Esophagus squamous epithelium (tissue), 5 donors: Measurements from ENCODE around the gene COG5. TPM values are rescaled to one million over a fixed set of nuclear protein-coding genes. Genes with fewer than 3 reads are reported as not detected.
A peak's percentile ranks its signal among the peaks of the same experiment; 100 is the strongest.

Experiments
- DNase-seq: peaks from one replicate; lab custom pipeline; 2025; lab: John Stamatoyannopoulos, UW
- H3K27ac ChIP-seq, 4 donors: fragments of 200-600 bp; sonication (generic); one replicate each; pipeline ENCODE4 v1.5.1; 2016 to 2019; ENCODE audit warnings: mild to moderate bottlenecking in 1 of 4
- H3K27me3 ChIP-seq, 4 donors: fragments of 200-600 bp; sonication (generic); 1 replicate in 3 of 4; 2 replicates in 1 of 4; pipeline versions ENCODE4 v1.5.1 to v1.6.0; 2017 to 2021; ENCODE audit warnings: antibody characterized with exemption in 1 of 4
- H3K36me3 ChIP-seq, 3 donors: fragments of 200-600 bp; sonication (generic); one replicate each; pipeline ENCODE4 v1.5.1; 2016 to 2019
- H3K4me1 ChIP-seq, 3 donors: fragments of 200-600 bp; sonication (generic); one replicate each; pipeline ENCODE4 v1.5.1; 2017 to 2019
- H3K4me3 ChIP-seq, 4 donors: fragments of 200-600 bp; sonication (generic); 1 replicate in 3 of 4; 2 replicates in 1 of 4; pipeline ENCODE4 v1.5.1; 2016 to 2019; ENCODE audit warnings: mild to moderate bottlenecking in 2 of 4, moderate library complexity in 1 of 4
- H3K9me3 ChIP-seq, 3 donors: fragments of 200-600 bp; sonication (generic); one replicate each; pipeline ENCODE4 v1.5.1; 2016 to 2019
- CTCF ChIP-seq, 6 experiments: fragments of 450-650 bp in 4 of 6; fragments of 200-600 bp in 2 of 6; sonication (generic) in 2 of 6; IDR thresholded peaks; one replicate each; pipeline ENCODE4 v1.5.1; 2016 to 2019; ENCODE audit warnings: antibody characterized with exemption in 6 of 6, mild to moderate bottlenecking in 4 of 6, moderate library complexity in 4 of 6
- POLR2A ChIP-seq, 4 donors: fragments of 450-650 bp; IDR thresholded peaks; one replicate each; pipeline ENCODE4 v1.6.1; 2017; ENCODE audit warnings: antibody characterized with exemption in 4 of 4, mild to moderate bottlenecking in 4 of 4, moderate library complexity in 3 of 4
- WGBS, 2 donors: methylation state at CpG; one replicate each; pipeline ENCODE4 v1.1.5; 2018; 5-methylcytosine and 5-hydroxymethylcytosine counted together
- intact Hi-C: fragments of 100-400 bp; cut with DNase I; formaldehyde crosslinking; loops from one replicate; pipeline ENCODE4 v1.15.0; 2022
- total RNA-seq, 4 donors: library from RNA; depleted of rRNA; stranded (reverse); fragments of >200 nt; gene quantifications; one replicate each; pipeline ENCODE4 v1.1.0, GENCODE V29; 2016
- donor health status: DM: yes; HTN: yes; CAD: no.

COG5 gene
- total RNA-seq, 4 donors from 2014 or later, result 24.4 to 30.0 (median 27.2) TPM

- Histone ChIP-seq H3K27me3 (no peaks in the 10 kb centered on the region), H3K36me3 (peaks cover 0 to 28% (median 0%) of the 10 kb centered on the region in 3 donors), H3K27ac (peak overlapping the region; percentile 92 to 98 (median 95)), H3K9me3 (no peaks in the 10 kb centered on the region), H3K4me1 (peaks cover 0 to 48% (median 9%) of the 10 kb centered on the region in 3 donors), H3K4me3 (peak overlapping the region; percentile 77 to 95 (median 87))
- DNase-seq, result no peak
- intact Hi-C loops, result no loop called here
- TF ChIP-seq CTCF (IDR thresholded peaks at IDR 0.05) (no peak), POLR2A (IDR thresholded peaks at IDR 0.05) (no peak)
- WGBS, 2 donors, result 20 to 30% methylated on average over 10 of the region's 10 CpGs
These were observed 17.1 kb upstream of the COG5 start for GRCh38 chr7:107580716-107581383.

GRCh38 chr7:107579885-107580715 lies 16.4 kb upstream of the COG5 start, which contains the start of gene BCAP29:
BCAP29 (plus strand) TSS chr7:107580246; CDS start chr7:107580773, 527 bp downstream.
- peak; percentile 4 for DNase-seq
- Histone ChIP-seq H3K9me3 (no peaks in the 10 kb centered on the region), H3K36me3 (peaks cover 0 to 28% (median 0%) of the 10 kb centered on the region in 3 donors), H3K27me3 (no peaks in the 10 kb centered on the region), H3K27ac (peak within 1 kb of the TSS; percentile 92 to 98 (median 95)), H3K4me3 (peak within 1 kb of the TSS; percentile 77 to 95 (median 87)), H3K4me1 (peaks cover 0 to 46% (median 9%) of the 10 kb centered on the region in 3 donors)
- TF ChIP-seq CTCF (IDR thresholded peaks at IDR 0.05) (peak in 1 of 6 experiments; percentile 39), POLR2A (IDR thresholded peaks at IDR 0.05) (peak in 3 of 4 donors; percentile 71 to 86 (median 78))
- intact Hi-C loops, result no loop called here
- 0% methylated on average over 11 to 14 of the region's 89 CpGs for WGBS, 2 donors

GRCh38 chr7:107579554-107579884 lies 15.8 kb upstream of the COG5 start:
- peaks cover 0 to 25% (median 0%) of the 10 kb centered on the region in 3 donors for H3K36me3 ChIP-seq
- H3K9me3 ChIP-seq, result no peaks in the 10 kb centered on the region
- DNase-seq, result no peak
- peaks cover 0 to 40% (median 9%) of the 10 kb centered on the region in 3 donors for H3K4me1 ChIP-seq
- H3K4me3 ChIP-seq, result peak overlapping the region; percentile 77 to 95 (median 87)
- TF ChIP-seq POLR2A (IDR thresholded peaks at IDR 0.05) (no peak), CTCF (IDR thresholded peaks at IDR 0.05) (no peak)
- peak overlapping the region; percentile 92 to 98 (median 95) for H3K27ac ChIP-seq
- WGBS, 2 donors, result 1 to 2% methylated on average over 9 of the region's 9 CpGs
- H3K27me3 ChIP-seq, result no peaks in the 10 kb centered on the region
- intact Hi-C loops, result no loop called here

DNA sequence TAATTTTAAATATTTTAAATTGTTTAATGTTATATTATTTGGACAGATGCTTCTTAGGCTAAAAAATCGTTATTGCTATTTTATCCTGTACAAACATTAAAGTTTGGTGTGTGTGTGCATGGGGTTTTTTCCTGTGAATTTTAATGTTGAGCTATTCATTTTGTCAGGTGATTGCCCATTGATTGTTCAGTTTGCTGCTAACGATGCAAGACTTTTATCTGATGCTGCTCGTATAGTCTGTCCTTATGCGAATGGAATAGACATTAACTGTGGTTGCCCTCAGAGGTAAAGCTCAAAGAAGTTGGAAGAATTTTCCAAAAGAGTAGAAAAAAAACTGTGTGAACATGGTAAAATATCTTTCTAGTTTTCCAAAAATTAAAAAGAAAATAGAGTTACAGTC lies 9.8 kb upstream of the COG5 start:
- 84 to 89% methylated on average over 4 of the region's 4 CpGs for WGBS, 2 donors
- DNase-seq, result no peak
- TF ChIP-seq POLR2A (IDR thresholded peaks at IDR 0.05) (no peak), CTCF (IDR thresholded peaks at IDR 0.05) (no peak)
- Histone ChIP-seq H3K27ac (no peak overlapping the region), H3K4me1 (no peaks in the 10 kb centered on the region), H3K27me3 (no peaks in the 10 kb centered on the region), H3K4me3 (no peak overlapping the region), H3K9me3 (no peaks in the 10 kb centered on the region), H3K36me3 (peaks cover 0 to 57% (median 0%) of the 10 kb centered on the region in 3 donors)
- intact Hi-C loops, result no loop called here
